ENCODE data around the gene TXNL4B.

Gene TXNL4B

GRCh38 chr16:72093448-72094265 is at the start of gene TXNL4B, which contains the start of gene DHX38:
TSS of gene TXNL4B (minus strand) at chr16:72093620. CDS start at chr16:72090749, 2,871 bp downstream.
TSS of gene DHX38 (plus strand) at chr16:72093847. CDS start at chr16:72096158, 2,311 bp downstream.
- peak; percentile 90 for DNase-seq (ENCODE audit: low spot score)

- no peak for DNase-seq (ENCODE audit: low spot score)
Measured at GRCh38 chr16:72142476-72142875, 49.1 kb upstream of the TXNL4B start.

DNA sequence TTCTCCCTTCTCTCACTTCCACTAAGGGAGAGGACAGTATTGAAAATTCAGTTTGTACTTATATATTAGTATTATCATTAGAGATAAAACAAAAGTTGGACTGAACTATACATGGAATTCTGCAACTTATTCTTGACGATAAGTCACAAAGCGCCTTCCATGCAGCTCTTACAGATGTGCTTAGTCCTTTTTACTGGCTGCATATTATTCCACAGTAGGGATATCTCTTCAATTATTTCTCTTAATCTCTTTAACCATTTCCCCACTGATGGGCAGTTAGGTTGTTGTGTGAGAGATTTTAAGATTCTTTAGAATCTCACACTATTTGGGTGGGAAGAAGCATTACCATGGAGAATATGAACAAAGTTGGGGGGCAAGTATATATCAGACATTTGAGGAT is 46.5 kb upstream of the TXNL4B start:
- DNase-seq (ENCODE audit: low spot score): no peak

DNA sequence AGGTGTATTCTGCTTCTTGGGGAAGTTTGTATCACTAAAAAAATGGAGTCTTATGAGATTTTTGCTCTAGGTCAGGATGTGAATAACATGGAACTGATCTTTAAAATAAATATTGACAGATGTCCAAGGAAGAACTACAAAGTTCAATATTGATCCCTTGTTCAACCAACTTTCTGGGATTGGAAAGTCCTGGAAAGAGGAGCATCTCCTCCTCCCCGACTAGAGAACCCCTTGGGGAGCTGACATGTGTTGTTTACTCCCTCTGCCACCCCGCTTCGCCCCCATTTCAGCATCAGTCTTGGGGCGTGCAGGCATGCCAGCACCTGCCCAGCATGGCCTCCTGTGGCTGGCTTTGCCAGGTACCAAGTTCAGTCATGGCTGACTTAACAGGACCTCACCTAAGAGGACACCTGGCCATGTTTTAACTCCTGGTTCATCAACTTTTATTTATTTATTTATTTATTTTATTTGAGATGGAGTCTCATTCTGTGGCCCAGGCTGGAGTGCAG is 44.7 kb upstream of the TXNL4B start:
- no peak for DNase-seq (ENCODE audit: low spot score)

DNA sequence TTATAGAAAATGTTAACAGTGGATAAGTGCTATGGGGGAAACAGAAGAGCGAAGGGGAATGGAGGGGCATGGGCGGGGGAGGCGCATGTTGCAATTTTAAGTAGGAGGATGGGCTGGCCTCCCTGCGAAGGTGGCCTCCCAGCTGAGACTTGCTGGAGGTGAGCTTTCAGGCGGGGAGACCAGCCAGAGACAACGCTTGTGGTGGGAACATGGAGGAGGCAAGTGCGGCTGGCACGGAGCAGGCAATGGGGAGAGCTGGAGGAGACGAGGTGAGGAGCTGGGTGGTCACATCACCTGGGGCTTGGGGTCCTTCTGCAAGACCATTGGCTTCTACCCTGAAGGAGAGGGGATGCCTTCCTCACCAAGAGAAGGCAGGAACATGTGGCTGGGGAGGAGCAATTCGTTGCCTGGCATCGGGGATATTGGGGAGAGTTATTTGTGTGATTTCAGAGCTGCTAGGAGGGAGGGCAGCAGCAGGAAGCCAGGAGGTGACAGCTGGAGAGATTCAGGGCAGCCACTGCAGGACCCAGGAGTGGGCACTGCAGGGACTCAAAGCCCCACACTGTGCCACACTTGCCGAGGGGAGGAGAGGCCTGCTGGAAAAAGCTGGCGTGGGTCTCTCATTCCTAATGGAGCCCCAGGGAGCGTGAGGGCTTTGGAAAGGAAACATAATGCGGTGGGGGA is 44.1 kb upstream of the TXNL4B start:
- DNase-seq (ENCODE audit: low spot score): no peak

GRCh38 chr16:72134507-72134906 is 41.1 kb upstream of the TXNL4B start:
- no peak for DNase-seq (ENCODE audit: low spot score)

DNA sequence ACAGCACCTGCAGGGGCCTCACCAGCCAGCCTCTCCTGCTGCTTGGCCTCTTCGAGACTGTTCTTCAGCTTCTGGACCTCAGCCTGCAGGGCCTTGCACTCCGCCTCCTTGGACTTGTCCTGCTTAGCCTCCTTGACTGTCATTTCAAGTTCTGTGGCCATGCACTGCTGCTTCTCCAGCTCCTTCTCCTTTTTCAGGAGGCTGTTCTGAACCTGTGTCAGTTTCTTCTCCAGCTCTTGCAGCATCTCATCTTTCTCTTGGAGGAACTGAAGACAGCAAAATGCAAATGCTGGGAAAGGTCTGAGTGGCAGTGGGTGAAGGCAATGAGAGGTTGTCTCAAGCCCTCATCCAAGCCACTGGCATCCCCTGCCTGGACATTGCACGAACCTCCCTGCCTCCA is 39.3 kb upstream of the TXNL4B start:
- no peak for DNase-seq (ENCODE audit: low spot score)

GRCh38 chr16:72131036-72131435 is 37.6 kb upstream of the TXNL4B start:
- DNase-seq (ENCODE audit: low spot score): no peak

GRCh38 chr16:72129976-72130656 is 36.7 kb upstream of the TXNL4B start:
- DNase-seq (ENCODE audit: low spot score): no peak

- no peak for DNase-seq (ENCODE audit: low spot score)
Measured at GRCh38 chr16:72128701-72129100, 35.3 kb upstream of the TXNL4B start.

DNA sequence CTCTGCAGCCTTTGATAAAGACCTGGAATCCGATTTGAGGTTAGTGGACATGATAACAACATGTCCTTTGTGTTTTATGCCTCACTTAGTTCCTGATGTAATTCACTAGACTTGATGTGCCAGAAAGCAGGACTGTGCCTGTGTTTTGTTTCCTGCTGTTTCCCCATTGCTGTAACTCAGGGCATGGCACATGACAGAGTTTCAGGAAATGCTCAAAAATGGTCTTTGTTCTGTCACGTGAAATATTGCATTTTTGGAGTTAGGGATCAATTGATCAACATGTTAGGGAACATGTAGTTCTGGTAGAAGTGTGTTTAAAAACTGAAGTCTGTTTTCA is 33.0 kb upstream of the TXNL4B start:
- no peak for DNase-seq (ENCODE audit: low spot score)

- no peak for DNase-seq (ENCODE audit: low spot score)
Measured at GRCh38 chr16:72125635-72126428, 32.4 kb upstream of the TXNL4B start.

- DNase-seq (ENCODE audit: low spot score): peak; percentile 80
Measured at GRCh38 chr16:72124761-72125634, 31.6 kb upstream of the TXNL4B start.

GRCh38 chr16:72124148-72124547 is 30.7 kb upstream of the TXNL4B start:
- DNase-seq (ENCODE audit: low spot score): no peak

- no peak for DNase-seq (ENCODE audit: low spot score)
Measured at GRCh38 chr16:72123426-72123825, 30.0 kb upstream of the TXNL4B start.

- no peak for DNase-seq (ENCODE audit: low spot score)
Measured at GRCh38 chr16:72122916-72123315, 29.5 kb upstream of the TXNL4B start.

DNA sequence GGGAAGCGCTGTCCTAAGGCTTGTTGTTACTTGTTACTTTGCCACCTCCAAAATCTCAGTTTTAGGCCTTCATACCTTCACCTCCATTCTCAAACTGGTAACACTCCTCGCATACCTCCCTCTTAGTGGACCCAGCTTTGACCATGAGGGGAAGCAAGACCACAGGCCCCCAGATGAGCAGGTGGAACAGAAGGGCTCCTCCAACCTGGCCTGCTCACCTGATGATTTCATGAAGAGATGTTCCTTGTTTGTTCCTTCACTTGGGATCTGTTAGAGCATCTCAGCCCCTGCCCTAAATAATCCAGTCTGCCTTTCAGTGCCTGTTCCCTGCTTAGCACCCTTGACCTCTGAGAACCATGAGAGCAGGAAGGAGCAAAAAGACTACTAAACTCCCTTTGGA is 28.9 kb upstream of the TXNL4B start:
- no peak for DNase-seq (ENCODE audit: low spot score)

DNA sequence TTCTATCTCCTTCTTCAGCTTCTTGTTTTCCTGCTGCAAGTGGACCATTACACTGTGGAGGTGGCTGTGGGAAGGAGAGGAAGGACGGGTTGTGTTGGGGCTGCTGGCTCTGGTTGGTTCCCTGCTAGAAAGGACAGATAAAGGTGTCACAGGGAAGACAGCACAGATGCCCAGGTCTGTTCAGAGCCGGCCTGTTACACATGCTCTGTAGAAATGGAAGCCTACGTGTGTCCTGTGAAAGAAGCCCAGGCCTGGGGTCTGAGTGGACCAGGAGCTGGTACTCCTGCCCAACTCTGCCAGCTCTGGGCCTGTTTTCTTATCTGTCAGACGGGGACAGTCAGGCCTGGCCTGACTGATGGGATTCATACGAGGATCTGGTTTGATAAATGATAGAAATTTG is 26.6 kb upstream of the TXNL4B start:
- DNase-seq (ENCODE audit: low spot score): no peak

- DNase-seq (ENCODE audit: low spot score): no peak
Measured at GRCh38 chr16:72113616-72113945, 20.2 kb upstream of the TXNL4B start.

DNA sequence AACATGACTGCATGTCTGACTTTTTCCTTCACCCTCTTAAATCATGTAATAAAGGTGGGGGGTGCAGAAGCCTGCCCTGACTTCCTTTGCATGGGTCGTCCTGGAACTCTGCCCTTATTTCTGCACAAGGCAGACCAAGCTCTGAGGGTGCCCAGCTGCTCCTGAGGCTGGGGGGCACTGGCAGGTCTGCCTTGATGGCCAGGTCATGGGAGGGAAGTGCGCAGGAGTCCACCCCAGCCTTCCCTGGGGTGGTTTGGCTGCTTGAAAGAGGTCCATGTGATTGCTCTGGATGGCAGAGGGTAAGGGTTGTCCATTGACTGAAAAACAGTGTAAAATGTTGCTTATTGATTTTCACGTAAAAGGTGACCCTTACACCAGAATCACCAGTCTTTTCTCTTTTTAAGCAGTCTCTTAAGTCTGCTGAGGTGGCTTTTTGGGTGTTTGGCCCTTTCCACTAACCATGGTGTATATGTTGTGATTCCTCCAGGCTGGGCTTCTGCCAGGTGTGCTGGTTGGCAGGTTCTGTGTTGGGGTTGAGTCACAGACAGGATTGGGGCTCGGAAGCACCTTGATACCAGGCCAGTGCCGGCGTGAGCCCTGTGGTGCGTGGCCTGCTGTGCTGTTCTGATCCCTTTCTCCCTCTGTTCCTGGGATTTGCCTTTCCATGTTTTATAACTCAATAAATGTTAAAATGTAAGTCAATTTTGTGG is 19.6 kb upstream of the TXNL4B start:
- no peak for DNase-seq (ENCODE audit: low spot score)

DNA sequence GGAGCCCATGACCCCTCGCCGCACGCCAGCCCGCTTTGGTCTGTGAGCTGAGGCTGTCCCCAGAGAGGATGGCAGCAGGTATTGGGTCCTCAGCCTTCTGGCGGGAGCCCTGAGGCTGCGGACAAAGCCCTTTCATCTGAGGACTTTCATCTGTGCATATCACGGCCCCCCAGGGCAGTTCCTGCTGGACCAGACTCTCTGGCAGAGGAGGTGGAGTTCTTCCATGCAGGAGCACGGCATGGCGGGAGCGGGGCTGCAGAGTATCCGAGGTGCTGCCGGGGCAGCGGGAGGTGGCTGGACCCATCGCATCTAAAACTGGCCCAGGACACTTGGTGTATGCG is 19.0 kb upstream of the TXNL4B start:
- no peak for DNase-seq (ENCODE audit: low spot score)

Data from D341Med (cell line).